ENCODE data around the gene ZFP30.
A peak's percentile ranks its signal among the peaks of the same experiment; 100 is the strongest.

ZFP30 gene

DNA sequence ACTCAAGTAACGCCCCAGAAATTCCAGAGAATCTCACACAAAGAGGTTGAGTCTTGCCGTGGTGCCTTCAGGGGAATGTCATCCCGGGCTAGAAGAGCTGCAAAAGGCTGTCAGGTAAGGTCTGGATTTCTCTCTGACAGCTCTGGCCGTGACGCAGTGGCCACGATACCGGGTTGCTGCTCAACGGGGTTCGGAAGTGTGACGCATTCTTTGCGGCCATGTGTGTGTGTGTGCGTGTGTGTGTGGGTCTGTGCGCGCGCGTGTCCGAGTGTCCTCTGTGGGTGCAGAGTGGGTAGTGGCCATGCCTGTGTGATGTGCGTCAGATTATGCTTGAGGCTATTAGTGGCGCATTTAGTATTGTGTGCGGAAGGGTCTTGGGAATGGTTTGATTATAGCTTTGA is 60.3 kb downstream of the ZFP30 start (continued):
- TF ChIP-seq, protein P1, sequence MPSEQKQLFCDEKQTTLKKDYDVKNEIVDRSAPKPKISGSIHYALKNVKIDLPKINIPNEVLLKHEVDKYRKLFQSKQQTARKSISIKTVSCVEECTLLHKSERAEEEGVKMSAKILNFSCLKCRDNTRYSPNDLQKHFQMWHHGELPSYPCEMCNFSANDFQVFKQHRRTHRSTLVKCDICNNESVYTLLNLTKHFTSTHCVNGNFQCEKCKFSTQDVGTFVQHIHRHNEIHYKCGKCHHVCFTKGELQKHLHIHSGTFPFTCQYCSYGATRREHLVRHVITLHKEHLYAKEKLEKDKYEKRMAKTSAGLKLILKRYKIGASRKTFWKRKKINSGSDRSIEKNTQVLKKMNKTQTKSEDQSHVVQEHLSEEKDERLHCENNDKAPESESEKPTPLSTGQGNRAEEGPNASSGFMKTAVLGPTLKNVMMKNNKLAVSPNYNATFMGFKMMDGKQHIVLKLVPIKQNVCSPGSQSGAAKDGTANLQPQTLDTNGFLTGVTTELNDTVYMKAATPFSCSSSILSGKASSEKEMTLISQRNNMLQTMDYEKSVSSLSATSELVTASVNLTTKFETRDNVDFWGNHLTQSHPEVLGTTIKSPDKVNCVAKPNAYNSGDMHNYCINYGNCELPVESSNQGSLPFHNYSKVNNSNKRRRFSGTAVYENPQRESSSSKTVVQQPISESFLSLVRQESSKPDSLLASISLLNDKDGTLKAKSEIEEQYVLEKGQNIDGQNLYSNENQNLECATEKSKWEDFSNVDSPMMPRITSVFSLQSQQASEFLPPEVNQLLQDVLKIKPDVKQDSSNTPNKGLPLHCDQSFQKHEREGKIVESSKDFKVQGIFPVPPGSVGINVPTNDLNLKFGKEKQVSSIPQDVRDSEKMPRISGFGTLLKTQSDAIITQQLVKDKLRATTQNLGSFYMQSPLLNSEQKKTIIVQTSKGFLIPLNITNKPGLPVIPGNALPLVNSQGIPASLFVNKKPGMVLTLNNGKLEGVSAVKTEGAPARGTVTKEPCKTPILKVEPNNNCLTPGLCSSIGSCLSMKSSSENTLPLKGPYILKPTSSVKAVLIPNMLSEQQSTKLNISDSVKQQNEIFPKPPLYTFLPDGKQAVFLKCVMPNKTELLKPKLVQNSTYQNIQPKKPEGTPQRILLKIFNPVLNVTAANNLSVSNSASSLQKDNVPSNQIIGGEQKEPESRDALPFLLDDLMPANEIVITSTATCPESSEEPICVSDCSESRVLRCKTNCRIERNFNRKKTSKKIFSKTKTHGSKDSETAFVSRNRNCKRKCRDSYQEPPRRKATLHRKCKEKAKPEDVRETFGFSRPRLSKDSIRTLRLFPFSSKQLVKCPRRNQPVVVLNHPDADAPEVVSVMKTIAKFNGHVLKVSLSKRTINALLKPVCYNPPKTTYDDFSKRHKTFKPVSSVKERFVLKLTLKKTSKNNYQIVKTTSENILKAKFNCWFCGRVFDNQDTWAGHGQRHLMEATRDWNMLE (tag by site-specific recombination; conservative IDR thresholded peaks at IDR 0.05; ENCODE audit: low read depth) = no peak
- TF ChIP-seq, protein P2, sequence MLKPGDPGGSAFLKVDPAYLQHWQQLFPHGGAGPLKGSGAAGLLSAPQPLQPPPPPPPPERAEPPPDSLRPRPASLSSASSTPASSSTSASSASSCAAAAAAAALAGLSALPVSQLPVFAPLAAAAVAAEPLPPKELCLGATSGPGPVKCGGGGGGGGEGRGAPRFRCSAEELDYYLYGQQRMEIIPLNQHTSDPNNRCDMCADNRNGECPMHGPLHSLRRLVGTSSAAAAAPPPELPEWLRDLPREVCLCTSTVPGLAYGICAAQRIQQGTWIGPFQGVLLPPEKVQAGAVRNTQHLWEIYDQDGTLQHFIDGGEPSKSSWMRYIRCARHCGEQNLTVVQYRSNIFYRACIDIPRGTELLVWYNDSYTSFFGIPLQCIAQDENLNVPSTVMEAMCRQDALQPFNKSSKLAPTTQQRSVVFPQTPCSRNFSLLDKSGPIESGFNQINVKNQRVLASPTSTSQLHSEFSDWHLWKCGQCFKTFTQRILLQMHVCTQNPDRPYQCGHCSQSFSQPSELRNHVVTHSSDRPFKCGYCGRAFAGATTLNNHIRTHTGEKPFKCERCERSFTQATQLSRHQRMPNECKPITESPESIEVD (tag by site-specific recombination; IDR thresholded peaks at IDR 0.05) = no peak
- TF ChIP-seq ZNF843 (tag by site-specific recombination; IDR thresholded peaks at IDR 0.05) = peak; percentile 79
- no peak for TF ChIP-seq ZNF585B (tag by site-specific recombination; IDR thresholded peaks at IDR 0.05)
- peak; percentile 63; the same call in 1 of the 2 replicates for TF ChIP-seq ZNF416 (tag by site-specific recombination; IDR thresholded peaks at IDR 0.05)
- no peak for TF ChIP-seq TRIM28 (IDR thresholded peaks at IDR 0.05; ENCODE audit: borderline replicate concordance, low read length)
- 0 out of 2 replicates have a peak, but pooled peaks have one; percentile 31 for TF ChIP-seq ZNF239 (tag by site-specific recombination; IDR thresholded peaks at IDR 0.05)
- peak; percentile 100 for TF ChIP-seq ZNF600 (tag by site-specific recombination; IDR thresholded peaks at IDR 0.05)
- peak; percentile 76; the same call in 1 of the 2 replicates for TF ChIP-seq ZNF19 (tag by site-specific recombination; IDR thresholded peaks at IDR 0.05; ENCODE audit: low read depth)
- TF ChIP-seq, protein P3, sequence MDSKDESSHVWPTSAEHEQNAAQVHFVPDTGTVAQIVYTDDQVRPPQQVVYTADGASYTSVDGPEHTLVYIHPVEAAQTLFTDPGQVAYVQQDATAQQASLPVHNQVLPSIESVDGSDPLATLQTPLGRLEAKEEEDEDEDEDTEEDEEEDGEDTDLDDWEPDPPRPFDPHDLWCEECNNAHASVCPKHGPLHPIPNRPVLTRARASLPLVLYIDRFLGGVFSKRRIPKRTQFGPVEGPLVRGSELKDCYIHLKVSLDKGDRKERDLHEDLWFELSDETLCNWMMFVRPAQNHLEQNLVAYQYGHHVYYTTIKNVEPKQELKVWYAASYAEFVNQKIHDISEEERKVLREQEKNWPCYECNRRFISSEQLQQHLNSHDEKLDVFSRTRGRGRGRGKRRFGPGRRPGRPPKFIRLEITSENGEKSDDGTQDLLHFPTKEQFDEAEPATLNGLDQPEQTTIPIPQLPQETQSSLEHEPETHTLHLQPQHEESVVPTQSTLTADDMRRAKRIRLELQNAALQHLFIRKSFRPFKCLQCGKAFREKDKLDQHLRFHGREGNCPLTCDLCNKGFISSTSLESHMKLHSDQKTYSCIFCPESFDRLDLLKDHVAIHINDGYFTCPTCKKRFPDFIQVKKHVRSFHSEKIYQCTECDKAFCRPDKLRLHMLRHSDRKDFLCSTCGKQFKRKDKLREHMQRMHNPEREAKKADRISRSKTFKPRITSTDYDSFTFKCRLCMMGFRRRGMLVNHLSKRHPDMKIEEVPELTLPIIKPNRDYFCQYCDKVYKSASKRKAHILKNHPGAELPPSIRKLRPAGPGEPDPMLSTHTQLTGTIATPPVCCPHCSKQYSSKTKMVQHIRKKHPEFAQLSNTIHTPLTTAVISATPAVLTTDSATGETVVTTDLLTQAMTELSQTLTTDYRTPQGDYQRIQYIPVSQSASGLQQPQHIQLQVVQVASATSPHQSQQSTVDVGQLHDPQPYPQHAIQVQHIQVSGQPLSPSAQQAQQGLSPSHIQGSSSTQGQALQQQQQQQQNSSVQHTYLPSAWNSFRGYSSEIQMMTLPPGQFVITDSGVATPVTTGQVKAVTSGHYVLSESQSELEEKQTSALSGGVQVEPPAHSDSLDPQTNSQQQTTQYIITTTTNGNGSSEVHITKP (tag by site-specific recombination; IDR thresholded peaks at IDR 0.05) = no peak; the same call in 1 of the 2 replicates
- peak; percentile 97 for TF ChIP-seq ZNF324 (tag by site-specific recombination; IDR thresholded peaks at IDR 0.05)
- no peak for TF ChIP-seq ZNF707 (tag by site-specific recombination; IDR thresholded peaks at IDR 0.05)
- TF ChIP-seq ZNF510 (tag by site-specific recombination; IDR thresholded peaks at IDR 0.05; ENCODE audit: insufficient replicate concordance) = no peak
- TF ChIP-seq ZBTB8A (tag by site-specific recombination; IDR thresholded peaks at IDR 0.05) = peak; percentile 33
- peak; percentile 72 for TF ChIP-seq ZNF501 (tag by site-specific recombination; IDR thresholded peaks at IDR 0.05)
- no peak for TF ChIP-seq SP2 (tag by site-specific recombination; IDR thresholded peaks at IDR 0.05)
- TF ChIP-seq, protein P4, sequence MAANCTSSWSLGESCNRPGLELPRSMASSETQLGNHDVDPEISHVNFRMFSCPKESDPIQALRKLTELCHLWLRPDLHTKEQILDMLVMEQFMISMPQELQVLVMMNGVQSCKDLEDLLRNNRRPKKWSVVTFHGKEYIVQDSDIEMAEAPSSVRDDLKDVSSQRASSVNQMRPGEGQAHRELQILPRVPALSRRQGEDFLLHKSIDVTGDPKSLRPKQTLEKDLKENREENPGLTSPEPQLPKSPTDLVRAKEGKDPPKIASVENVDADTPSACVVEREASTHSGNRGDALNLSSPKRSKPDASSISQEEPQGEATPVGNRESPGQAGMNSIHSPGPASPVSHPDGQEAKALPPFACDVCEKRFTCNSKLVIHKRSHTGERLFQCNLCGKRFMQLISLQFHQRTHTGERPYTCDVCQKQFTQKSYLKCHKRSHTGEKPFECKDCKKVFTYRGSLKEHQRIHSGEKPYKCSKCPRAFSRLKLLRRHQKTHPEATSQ (tag by site-specific recombination; IDR thresholded peaks at IDR 0.05) = no peak
- peak; percentile 84; the same call in 1 of the 2 replicates for TF ChIP-seq ZNF670 (tag by site-specific recombination; IDR thresholded peaks at IDR 0.05; ENCODE audit: low read depth)
- peak; percentile 86 for TF ChIP-seq ZFP69B (tag by site-specific recombination; IDR thresholded peaks at IDR 0.05)
- TF ChIP-seq KLF10 (tag by site-specific recombination; IDR thresholded peaks at IDR 0.05) = no peak
- TF ChIP-seq ZNF561 (tag by site-specific recombination; IDR thresholded peaks at IDR 0.05; ENCODE audit: borderline replicate concordance) = no peak
- TF ChIP-seq ZNF654 (tag by site-specific recombination; IDR thresholded peaks at IDR 0.05; ENCODE audit: low read depth) = no peak
- peak; percentile 94 for TF ChIP-seq ZNF121 (tag by site-specific recombination; IDR thresholded peaks at IDR 0.05)
- peak; percentile 99 for TF ChIP-seq ZFP37 (tag by site-specific recombination; IDR thresholded peaks at IDR 0.05)
- no peak for TF ChIP-seq ZNF768 (tag by site-specific recombination; IDR thresholded peaks at IDR 0.05)
- TF ChIP-seq OVOL3 (tag by site-specific recombination; IDR thresholded peaks at IDR 0.05) = peak; percentile 78; the same call in 1 of the 2 replicates
- peak; percentile 91 for TF ChIP-seq ZSCAN23 (tag by site-specific recombination; IDR thresholded peaks at IDR 0.05)
- no peak for TF ChIP-seq ZNF433 (tag by site-specific recombination; IDR thresholded peaks at IDR 0.05; ENCODE audit: low read depth)
- no peak for TF ChIP-seq ZNF837 (tag by site-specific recombination; IDR thresholded peaks at IDR 0.05)
- peak; percentile 76; the same call in 1 of the 2 replicates for TF ChIP-seq ZNF624 (tag by site-specific recombination; IDR thresholded peaks at IDR 0.05)
- no peak for TF ChIP-seq ZNF175 (tag by site-specific recombination; IDR thresholded peaks at IDR 0.05)
- no peak for TF ChIP-seq ZNF10 (tag by site-specific recombination; IDR thresholded peaks at IDR 0.05)

All from HEK293 (cell line).